H9 (cell line): ENCODE results near the gene NPTX2. TPM values are rescaled to one million over a fixed set of nuclear protein-coding genes. Genes with fewer than 3 reads are reported as not detected.

Source experiments
- DNase-seq: peaks from one replicate; pipeline ENCODE4 v3.0.0-alpha.2; 2017
- H2AFZ ChIP-seq: one replicate; pipeline ENCODE4 v1.6.1; 2013; ENCODE audit warnings: mild to moderate bottlenecking, low read length, control low read depth, moderate library complexity
- H2AK5ac ChIP-seq: 2 replicates; pipeline ENCODE4 v1.6.1; 2013; ENCODE audit warnings: low read length, control low read depth, mixed read lengths; ENCODE audit not compliant: insufficient read length
- H2BK120ac ChIP-seq: one replicate; pipeline ENCODE4 v1.6.1; 2013; ENCODE audit warnings: low read depth, mild to moderate bottlenecking, low read length, control low read depth, inconsistent platforms; ENCODE audit not compliant: poor library complexity, severe bottlenecking
- H2BK12ac ChIP-seq: 2 replicates; pipeline ENCODE4 v1.6.1; 2013; ENCODE audit warnings: low read length, control low read depth, mixed read lengths, low read depth; ENCODE audit not compliant: insufficient read length
- H2BK15ac ChIP-seq: 2 replicates; pipeline ENCODE4 v1.6.1; 2013; ENCODE audit warnings: low read depth, low read length, control low read depth
- H2BK20ac ChIP-seq: one replicate; pipeline ENCODE4 v1.6.1; 2013; ENCODE audit warnings: low read depth, mild to moderate bottlenecking, low read length, control low read depth, inconsistent platforms; ENCODE audit not compliant: poor library complexity, severe bottlenecking
- H2BK5ac ChIP-seq: 2 replicates; pipeline ENCODE4 v1.6.1; 2013; ENCODE audit warnings: low read length, control low read depth, mixed read lengths; ENCODE audit not compliant: insufficient read length
- H3K14ac ChIP-seq: 2 replicates; pipeline ENCODE4 v1.6.1; 2013; ENCODE audit warnings: low read length, control low read depth; ENCODE audit not compliant: insufficient read depth
- H3K18ac ChIP-seq: 2 replicates; pipeline ENCODE4 v1.6.1; 2013; ENCODE audit warnings: low read depth, mild to moderate bottlenecking, mixed read lengths, low read length, control low read depth; ENCODE audit not compliant: insufficient read length
- H3K23ac ChIP-seq: 2 replicates; pipeline ENCODE4 v1.6.1; 2013; ENCODE audit warnings: low read length, control low read depth, mixed read lengths, low read depth; ENCODE audit not compliant: insufficient read length
- H3K23me2 ChIP-seq: 2 replicates; pipeline ENCODE4 v1.6.1; 2013; ENCODE audit warnings: low read depth, mild to moderate bottlenecking, mixed read lengths, low read length, control low read depth; ENCODE audit not compliant: insufficient read length, poor library complexity, severe bottlenecking
- H3K27ac ChIP-seq: 2 replicates; pipeline ENCODE4 v1.5.1; 2013; ENCODE audit warnings: low read length, control low read depth, mixed read lengths, low read depth; ENCODE audit not compliant: insufficient read length
- H3K27me3 ChIP-seq: 2 replicates; pipeline ENCODE4 v1.6.1; 2013; ENCODE audit warnings: low read length, control low read depth, inconsistent platforms; ENCODE audit not compliant: insufficient read depth
- H3K4ac ChIP-seq: 2 replicates; pipeline ENCODE4 v1.6.1; 2013; ENCODE audit warnings: low read depth, mild to moderate bottlenecking, control low read depth, inconsistent platforms, low read length, moderate library complexity
- H3K4me1 ChIP-seq: 2 replicates; pipeline ENCODE4 v1.6.1; 2013; ENCODE audit warnings: low read length, control low read depth, inconsistent platforms; ENCODE audit not compliant: insufficient read depth
- H3K4me2 ChIP-seq: 2 replicates; pipeline ENCODE4 v1.6.1; 2013; ENCODE audit warnings: low read length, control low read depth, mixed read lengths; ENCODE audit not compliant: insufficient read length, insufficient read depth
- H3K56ac ChIP-seq: 2 replicates; pipeline ENCODE4 v1.6.1; 2013; ENCODE audit warnings: low read depth, mild to moderate bottlenecking, mixed read lengths, low read length, control low read depth; ENCODE audit not compliant: insufficient read length
- H3K79me1 ChIP-seq: 2 replicates; pipeline ENCODE4 v1.6.1; 2013; ENCODE audit warnings: low read depth, mild to moderate bottlenecking, moderate library complexity, low read length, control low read depth, inconsistent platforms; ENCODE audit not compliant: insufficient read depth, poor library complexity, severe bottlenecking
- H3K79me2 ChIP-seq: 2 replicates; pipeline ENCODE4 v1.6.1; 2013; ENCODE audit warnings: low read length, control low read depth, inconsistent platforms; ENCODE audit not compliant: insufficient read depth
- H3K9ac ChIP-seq: 2 replicates; pipeline ENCODE4 v1.6.1; 2013; ENCODE audit warnings: low read length, control low read depth, mixed read lengths; ENCODE audit not compliant: insufficient read length; ENCODE audit errors: extremely low read depth
- H3K9me3 ChIP-seq: one replicate; pipeline ENCODE4 v1.6.1; 2013; ENCODE audit warnings: low read depth, low read length, inconsistent platforms; ENCODE audit not compliant: control insufficient read depth
- H3T11ph ChIP-seq: one replicate; pipeline ENCODE4 v1.6.1; 2013; ENCODE audit warnings: mild to moderate bottlenecking, low read length, control low read depth, inconsistent platforms
- H4K20me1 ChIP-seq: one replicate; pipeline ENCODE4 v1.6.1; 2013; ENCODE audit not compliant: control insufficient read depth, insufficient read length, insufficient read depth
- H4K5ac ChIP-seq: 2 replicates; pipeline ENCODE4 v1.6.1; 2013; ENCODE audit warnings: low read depth, mild to moderate bottlenecking, mixed read lengths, low read length, control low read depth; ENCODE audit not compliant: insufficient read length
- H4K8ac ChIP-seq: replicated peaks from 2 replicates; pipeline ENCODE4 v1.6.1; 2013; ENCODE audit warnings: low read length, control low read depth, mixed read lengths, low read depth; ENCODE audit not compliant: insufficient read length
- H4K91ac ChIP-seq: 2 replicates; pipeline ENCODE4 v1.6.1; 2013; ENCODE audit warnings: low read depth, mild to moderate bottlenecking, moderate library complexity, mixed read lengths, low read length, control low read depth; ENCODE audit not compliant: insufficient read length
- H3K27ac Mint-ChIP-seq, 3 experiments: 2 replicates in 2 of 3; 3 replicates in 1 of 3; pipeline ENCODE4 v1.8.0; 2020 to 2021; ENCODE audit warnings: mixed read lengths in 3 of 3, mild to moderate bottlenecking in 1 of 3, moderate library complexity in 1 of 3
- H3K27me3 Mint-ChIP-seq: 2 replicates; pipeline ENCODE4 v1.8.0; 2021; ENCODE audit warnings: low read depth, mild to moderate bottlenecking, moderate library complexity, mixed read lengths
- H3K36me3 Mint-ChIP-seq, 3 experiments: 2 replicates in 2 of 3; 3 replicates in 1 of 3; pipeline ENCODE4 v1.8.0; 2020 to 2021; ENCODE audit warnings: low read depth in 3 of 3, mixed read lengths in 3 of 3; ENCODE audit not compliant: insufficient read depth in 1 of 3
- H3K4me1 Mint-ChIP-seq, 2 experiments: 2 replicates each; pipeline ENCODE4 v1.8.0; 2020; ENCODE audit warnings: mixed read lengths in 2 of 2
- H3K4me3 Mint-ChIP-seq, 2 experiments: 2 replicates in 1 of 2; 3 replicates in 1 of 2; pipeline ENCODE4 v1.8.0; 2020 to 2021; ENCODE audit warnings: mild to moderate bottlenecking in 2 of 2, mixed read lengths in 2 of 2, moderate library complexity in 1 of 2
- H3K9me3 Mint-ChIP-seq, 2 experiments: 2 replicates in 1 of 2; 3 replicates in 1 of 2; pipeline ENCODE4 v1.8.0; 2020; ENCODE audit warnings: mild to moderate bottlenecking in 2 of 2, mixed read lengths in 2 of 2, moderate library complexity in 1 of 2
- CTCF ChIP-seq: fragments of 200-600 bp; sonication (generic); conservative IDR thresholded peaks from 3 replicates; pipeline ENCODE4 v1.8.0; 2021; ENCODE audit warnings: antibody characterized with exemption, mild to moderate bottlenecking
- WGBS: extraction: QIAGEN DNeasy Blood & Tissue Kit; methylation state at CpG from one replicate; pipeline ENCODE4 v1.1.7; 2013; ENCODE audit warnings: missing lambda C conversion rate, low lambda C conversion rate, mixed read lengths; ENCODE audit not compliant: insufficient read length; ENCODE audit errors: extremely low coverage; 5-methylcytosine and 5-hydroxymethylcytosine counted together
- total RNA-seq: library from RNA; stranded (reverse); gene quantifications from 2 replicates; pipeline ENCODE4 v1.2.1, GENCODE V29; 2021

NPTX2 gene
- total RNA-seq, 1 experiment from 2014 or later = 8.4 TPM

- no CpG with 5 or more reads among the region's 40 CpGs for WGBS
- no peak for TF ChIP-seq CTCF
- H3K36me3 Mint-ChIP-seq = peaks cover 4 to 19% (median 19%) of the 10 kb centered on the region in 3 experiments
Observed at GRCh38 chr7:98617960-98618418, 904 bp downstream of the NPTX2 start.

More at GRCh38 chr7:98617960-98618418, 904 bp downstream of the NPTX2 start:
- Histone ChIP-seq H3K27ac (no peak overlapping the region), H2AFZ (no peak overlapping the region), H3K79me1 (no peaks in the 10 kb centered on the region), H3K9ac (no peak overlapping the region), H2AK5ac (no peak overlapping the region), H2BK15ac (no peak overlapping the region), H3K4me2 (peak overlapping the region; percentile 58), H4K8ac (no peak overlapping the region), H3K56ac (no peak overlapping the region), H3K23me2 (peaks cover 14% of the 10 kb centered on the region), H2BK20ac (no peak overlapping the region), H3T11ph (no peak overlapping the region), H3K4me1 (peaks cover 5% of the 10 kb centered on the region; the same call in 1 of the 2 replicates), H3K18ac (no peak overlapping the region), H3K9me3 (no peaks in the 10 kb centered on the region), H3K79me2 (no peaks in the 10 kb centered on the region), H3K23ac (no peak overlapping the region), H3K14ac (no peak overlapping the region; the same call in 1 of the 2 replicates), H3K27me3 (peaks cover 14% of the 10 kb centered on the region; the same call in 1 of the 2 replicates), H4K91ac (no peak overlapping the region), H4K20me1 (no peaks in the 10 kb centered on the region), H3K4ac (no peak overlapping the region), H2BK5ac (no peak overlapping the region), H4K5ac (no peak overlapping the region), H2BK12ac (no peak overlapping the region), H2BK120ac (no peak overlapping the region)
- Mint-ChIP-seq H3K27me3 (peaks cover 95% of the 10 kb centered on the region), H3K27ac (peak overlapping the region in 1 of 3 experiments; percentile 76; a peak in 1 of 7 replicates), H3K9me3 (no peaks in the 10 kb centered on the region), H3K4me1 (peaks cover 16 to 34% of the 10 kb centered on the region in 2 experiments), H3K4me3 (peak overlapping the region; percentile 65 to 93)
- DNase-seq = no peak
